Suprapubic skin (tissue), 4 donors: ENCODE results near the gene RNF40. TPM values are rescaled to one million over a fixed set of nuclear protein-coding genes. Genes with fewer than 3 reads are reported as not detected.
A peak's percentile ranks its signal among the peaks of the same experiment; 100 is the strongest.

Experiments used
- DNase-seq, 2 donors: peaks; one replicate each; pipeline ENCODE4 v3.0.0-alpha.2; 2019; ENCODE audit warnings: low spot score in 2 of 2
- H3K27ac ChIP-seq: fragments of 200-600 bp; sonication (generic); one replicate; pipeline ENCODE4 v1.5.1; 2019
- H3K27me3 ChIP-seq: fragments of 200-600 bp; sonication (generic); one replicate; pipeline ENCODE4 v1.5.1; 2019
- H3K36me3 ChIP-seq: fragments of 200-600 bp; sonication (generic); one replicate; pipeline ENCODE4 v1.5.1; 2019
- H3K4me1 ChIP-seq: fragments of 200-600 bp; sonication (generic); one replicate; pipeline ENCODE4 v1.5.1; 2019
- H3K4me3 ChIP-seq: fragments of 200-600 bp; sonication (generic); one replicate; pipeline ENCODE4 v1.5.1; 2019; ENCODE audit warnings: mild to moderate bottlenecking
- H3K9me3 ChIP-seq: fragments of 200-600 bp; sonication (generic); one replicate; pipeline ENCODE4 v1.5.1; 2019
- CTCF ChIP-seq, 2 donors: fragments of 200-600 bp in 1 of 2; fragments of 450-650 bp in 1 of 2; sonication (generic) in 1 of 2; IDR thresholded peaks; one replicate each; pipeline ENCODE4 v1.5.1; 2016 to 2019; ENCODE audit warnings: antibody characterized with exemption in 2 of 2, mild to moderate bottlenecking in 1 of 2, moderate library complexity in 1 of 2
- EP300 ChIP-seq: sonication (generic); formaldehyde crosslinking; IDR thresholded peaks from one replicate; pipeline ENCODE4 v1.6.1; 2017; ENCODE audit warnings: antibody characterized with exemption
- POLR2A ChIP-seq, 2 donors: fragments of 450-650 bp; IDR thresholded peaks; one replicate each; pipeline ENCODE4 v1.6.1; 2017; ENCODE audit warnings: antibody characterized with exemption in 2 of 2, mild to moderate bottlenecking in 2 of 2, moderate library complexity in 2 of 2
- POLR2AphosphoS5 ChIP-seq, 3 donors: sonication (generic); formaldehyde crosslinking; IDR thresholded peaks; one replicate each; pipeline ENCODE4 v1.6.1; 2017; ENCODE audit warnings: antibody characterized with exemption in 3 of 3
- WGBS: methylation state at CpG from one replicate; pipeline ENCODE4 v1.1.5; 2018; 5-methylcytosine and 5-hydroxymethylcytosine counted together
- total RNA-seq, 4 donors: library from RNA; depleted of rRNA; stranded (reverse); fragments of >200 nt; gene quantifications; one replicate each; pipeline ENCODE4 v1.1.0, GENCODE V29; 2016

The RNF40 gene
- total RNA-seq, 4 donors from 2014 or later, result 65.6 to 89.7 (median 76.5) TPM

- peak overlapping the region; percentile 97 for H3K4me3 ChIP-seq
- H3K36me3 ChIP-seq, result peaks cover 15% of the 10 kb centered on the region
- no peaks in the 10 kb centered on the region for H3K27me3 ChIP-seq
- 47% methylated on average over 11 of the region's 11 CpGs for WGBS
- no peak for DNase-seq
- H3K9me3 ChIP-seq, result no peaks in the 10 kb centered on the region
- peaks cover 27% of the 10 kb centered on the region for H3K4me1 ChIP-seq
- no peak for TF ChIP-seq POLR2AphosphoS5 (IDR thresholded peaks at IDR 0.05)
- no peak for TF ChIP-seq CTCF (IDR thresholded peaks at IDR 0.05)
- TF ChIP-seq EP300, result no peak
- no peak for TF ChIP-seq POLR2A (IDR thresholded peaks at IDR 0.05)
- H3K27ac ChIP-seq, result peak overlapping the region; percentile 91
Measured at GRCh38 chr16:30787613-30788378, 25.7 kb downstream of the RNF40 start.

DNA sequence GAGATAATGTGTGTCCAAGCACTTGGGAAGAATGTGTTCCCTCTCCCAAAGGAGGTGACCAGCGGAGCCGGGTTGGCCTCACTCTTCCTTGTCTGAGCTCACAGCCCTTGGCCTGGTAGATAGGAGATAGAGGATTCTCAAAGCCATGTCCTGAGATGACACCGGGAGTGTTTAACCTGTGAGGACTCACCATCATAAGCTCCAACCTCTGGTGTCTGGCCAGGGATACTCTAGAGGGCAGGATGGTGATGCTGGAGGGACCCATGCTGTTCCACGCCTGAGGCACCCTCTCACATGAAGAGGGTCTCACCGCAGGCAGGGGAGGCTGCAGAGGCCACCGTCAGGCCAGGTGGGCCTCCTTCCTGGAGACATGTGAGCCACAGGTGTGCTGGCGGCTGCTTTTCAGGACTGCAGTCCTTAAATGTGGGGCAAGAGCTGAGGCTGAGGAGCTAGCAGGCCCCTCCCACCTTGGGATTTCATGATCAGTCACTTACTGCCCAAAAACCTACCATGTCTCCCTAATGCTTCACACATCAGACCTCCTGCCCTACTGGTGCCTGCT, 31.5 kb downstream of the RNF40 start:
- no peaks in the 10 kb centered on the region for H3K27me3 ChIP-seq
- 90% methylated on average over 6 of the region's 7 CpGs for WGBS
- no peak overlapping the region for H3K27ac ChIP-seq
- H3K4me1 ChIP-seq, result peaks cover 4% of the 10 kb centered on the region
- no peak for DNase-seq
- H3K36me3 ChIP-seq, result no peaks in the 10 kb centered on the region
- H3K4me3 ChIP-seq, result no peak overlapping the region
- H3K9me3 ChIP-seq, result no peaks in the 10 kb centered on the region
- TF ChIP-seq POLR2A (IDR thresholded peaks at IDR 0.05) (no peak), POLR2AphosphoS5 (IDR thresholded peaks at IDR 0.05) (no peak), CTCF (IDR thresholded peaks at IDR 0.05) (no peak), EP300 (no peak)

GRCh38 chr16:30794634-30795033, 32.5 kb downstream of the RNF40 start:
- Histone ChIP-seq H3K36me3 (no peaks in the 10 kb centered on the region), H3K9me3 (no peaks in the 10 kb centered on the region), H3K4me1 (peaks cover 4% of the 10 kb centered on the region), H3K4me3 (no peak overlapping the region), H3K27ac (no peak overlapping the region), H3K27me3 (no peaks in the 10 kb centered on the region)
- WGBS, result 89% methylated on average over 3 of the region's 3 CpGs
- TF ChIP-seq EP300 (no peak), POLR2A (IDR thresholded peaks at IDR 0.05) (no peak), POLR2AphosphoS5 (IDR thresholded peaks at IDR 0.05) (no peak), CTCF (IDR thresholded peaks at IDR 0.05) (no peak)
- no peak for DNase-seq

DNA sequence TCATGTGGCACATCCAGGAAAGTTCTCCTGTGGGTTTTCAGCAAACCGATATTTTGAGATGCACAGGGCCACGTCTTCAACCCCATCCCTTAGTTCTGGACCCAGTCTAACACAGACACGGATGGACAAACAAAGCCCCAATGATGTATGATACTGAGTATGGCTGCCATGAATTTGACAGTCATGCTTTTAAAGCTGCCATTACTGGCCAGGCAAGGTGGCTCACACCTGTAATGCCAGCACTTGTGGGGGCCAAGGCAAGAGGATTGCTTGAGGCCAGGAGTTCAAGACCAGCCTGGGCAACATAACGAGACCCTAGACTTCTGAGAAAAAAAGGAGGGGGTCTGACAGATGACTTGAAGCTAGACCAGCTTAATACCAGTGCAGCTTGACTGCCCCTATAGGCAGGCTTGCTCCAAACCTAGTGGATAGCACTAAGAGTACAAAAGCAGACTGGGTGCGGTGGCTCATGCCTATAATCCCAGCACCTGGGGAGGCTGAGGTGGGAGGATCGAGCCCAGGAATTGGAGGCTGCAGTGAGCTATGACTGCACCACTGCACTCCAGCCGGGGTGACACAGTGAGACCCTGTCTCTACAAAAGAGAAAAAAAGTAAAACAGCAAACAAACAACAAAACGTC, 35.7 kb downstream of the RNF40 start:
- no peak for DNase-seq
- no peak overlapping the region for H3K27ac ChIP-seq
- TF ChIP-seq CTCF (IDR thresholded peaks at IDR 0.05), result no peak
- no peak for TF ChIP-seq POLR2A (IDR thresholded peaks at IDR 0.05)
- no peak for TF ChIP-seq POLR2AphosphoS5 (IDR thresholded peaks at IDR 0.05)
- no peak for TF ChIP-seq EP300
- no peaks in the 10 kb centered on the region for H3K9me3 ChIP-seq
- H3K27me3 ChIP-seq, result no peaks in the 10 kb centered on the region
- H3K36me3 ChIP-seq, result no peaks in the 10 kb centered on the region
- WGBS, result 81% methylated on average over 8 of the region's 8 CpGs
- no peak overlapping the region for H3K4me3 ChIP-seq
- peaks cover 4% of the 10 kb centered on the region for H3K4me1 ChIP-seq

- TF ChIP-seq EP300 (no peak), POLR2AphosphoS5 (IDR thresholded peaks at IDR 0.05) (no peak), POLR2A (IDR thresholded peaks at IDR 0.05) (no peak), CTCF (IDR thresholded peaks at IDR 0.05) (no peak)
- Histone ChIP-seq H3K36me3 (no peaks in the 10 kb centered on the region), H3K4me3 (no peak overlapping the region), H3K27ac (no peak overlapping the region), H3K27me3 (no peaks in the 10 kb centered on the region), H3K4me1 (peaks cover 21% of the 10 kb centered on the region), H3K9me3 (no peaks in the 10 kb centered on the region)
- DNase-seq, result no peak
- 60% methylated on average over 3 of the region's 3 CpGs for WGBS
Measured at GRCh38 chr16:30802936-30803335, 40.8 kb downstream of the RNF40 start.
